Fibroblast of peridontal ligament (primary cell): ENCODE measurements around the gene PCNX2.
A peak's percentile ranks its signal among the peaks of the same experiment; 100 is the strongest.

Experiments
- DNase-seq: peaks from one replicate; pipeline ENCODE4 v3.0.0-alpha.2; 2010; ENCODE audit errors: extremely low read depth

The PCNX2 gene

GRCh38 chr1:233315718-233316301 is 20.3 kb upstream of the PCNX2 start:
- no peak for DNase-seq

GRCh38 chr1:233313434-233314155 is 18.1 kb upstream of the PCNX2 start:
- DNase-seq: no peak

GRCh38 chr1:233304489-233305102 is 9.1 kb upstream of the PCNX2 start:
- DNase-seq: peak; percentile 52

GRCh38 chr1:233300326-233300725 is 4.8 kb upstream of the PCNX2 start:
- peak; percentile 23 for DNase-seq

- no peak for DNase-seq
Measured at GRCh38 chr1:233299450-233299849, 3.9 kb upstream of the PCNX2 start.

- DNase-seq: no peak
Measured at GRCh38 chr1:233295975-233296322, 424 bp upstream of the PCNX2 start.

GRCh38 chr1:233294913-233295236 is 650 bp downstream of the PCNX2 start:
- DNase-seq: peak; percentile 49

GRCh38 chr1:233293556-233294446 is 1.7 kb downstream of the PCNX2 start:
- DNase-seq: peak; percentile 34

- DNase-seq: no peak
Measured at GRCh38 chr1:233290396-233291034, 5.0 kb downstream of the PCNX2 start.

- DNase-seq: no peak
Measured at GRCh38 chr1:233289676-233290075, 5.8 kb downstream of the PCNX2 start.

GRCh38 chr1:233282582-233282886 is 13.0 kb downstream of the PCNX2 start:
- no peak for DNase-seq

- peak; percentile 87 for DNase-seq
Measured at GRCh38 chr1:233281711-233282581, 13.6 kb downstream of the PCNX2 start.

- DNase-seq: no peak
Measured at GRCh38 chr1:233279971-233280370, 15.6 kb downstream of the PCNX2 start.

- no peak for DNase-seq
Measured at GRCh38 chr1:233278631-233279030, 16.9 kb downstream of the PCNX2 start.

GRCh38 chr1:233277637-233278606 is 17.6 kb downstream of the PCNX2 start:
- DNase-seq: no peak

- DNase-seq: peak; percentile 54
Measured at GRCh38 chr1:233269656-233270055, 25.9 kb downstream of the PCNX2 start.

- DNase-seq: no peak
Measured at GRCh38 chr1:233268389-233269022, 27.0 kb downstream of the PCNX2 start.

- DNase-seq: no peak
Measured at GRCh38 chr1:233261695-233262094, 33.8 kb downstream of the PCNX2 start.

GRCh38 chr1:233261206-233261605 is 34.3 kb downstream of the PCNX2 start:
- no peak for DNase-seq
